ENCODE measurements around the gene FIBP.

DNA sequence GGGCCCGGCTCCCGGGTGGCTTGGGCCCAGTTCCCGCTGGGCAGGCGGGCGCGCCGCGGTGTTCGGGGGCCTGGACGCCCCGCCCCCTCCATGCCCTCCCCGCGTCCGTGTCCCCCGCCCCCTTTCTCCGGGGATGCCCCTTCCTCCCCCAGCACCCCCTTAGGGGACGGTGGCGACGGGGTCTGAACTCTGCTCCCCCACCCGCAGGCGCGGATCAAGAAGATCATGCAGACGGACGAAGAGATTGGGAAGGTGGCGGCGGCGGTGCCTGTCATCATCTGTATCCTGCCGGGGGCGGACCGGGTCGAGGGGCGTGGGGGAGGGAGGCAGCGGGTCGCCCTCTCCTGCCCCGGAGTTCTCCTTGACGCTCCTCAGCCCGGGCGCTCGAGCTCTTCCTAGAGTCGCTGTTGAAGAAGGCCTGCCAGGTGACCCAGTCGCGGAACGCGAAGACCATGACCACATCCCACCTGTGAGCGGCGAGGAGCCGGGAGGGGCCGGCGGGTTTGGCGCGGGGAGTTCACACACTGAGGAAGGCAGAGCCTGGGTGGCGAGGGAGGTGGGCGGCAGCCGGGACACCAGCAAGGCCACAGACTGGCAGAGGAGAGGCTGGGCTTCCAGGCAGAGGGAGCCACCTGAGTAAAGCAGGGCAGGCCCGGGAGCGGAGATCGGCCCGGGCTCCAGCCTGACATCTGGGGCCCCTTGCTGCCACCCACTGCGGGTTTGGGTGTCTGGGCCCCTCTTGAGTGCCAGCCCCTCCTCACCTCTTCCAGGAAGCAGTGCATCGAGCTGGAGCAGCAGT is 31.5 kb upstream of the FIBP start:
- TF ChIP-seq, protein P1, sequence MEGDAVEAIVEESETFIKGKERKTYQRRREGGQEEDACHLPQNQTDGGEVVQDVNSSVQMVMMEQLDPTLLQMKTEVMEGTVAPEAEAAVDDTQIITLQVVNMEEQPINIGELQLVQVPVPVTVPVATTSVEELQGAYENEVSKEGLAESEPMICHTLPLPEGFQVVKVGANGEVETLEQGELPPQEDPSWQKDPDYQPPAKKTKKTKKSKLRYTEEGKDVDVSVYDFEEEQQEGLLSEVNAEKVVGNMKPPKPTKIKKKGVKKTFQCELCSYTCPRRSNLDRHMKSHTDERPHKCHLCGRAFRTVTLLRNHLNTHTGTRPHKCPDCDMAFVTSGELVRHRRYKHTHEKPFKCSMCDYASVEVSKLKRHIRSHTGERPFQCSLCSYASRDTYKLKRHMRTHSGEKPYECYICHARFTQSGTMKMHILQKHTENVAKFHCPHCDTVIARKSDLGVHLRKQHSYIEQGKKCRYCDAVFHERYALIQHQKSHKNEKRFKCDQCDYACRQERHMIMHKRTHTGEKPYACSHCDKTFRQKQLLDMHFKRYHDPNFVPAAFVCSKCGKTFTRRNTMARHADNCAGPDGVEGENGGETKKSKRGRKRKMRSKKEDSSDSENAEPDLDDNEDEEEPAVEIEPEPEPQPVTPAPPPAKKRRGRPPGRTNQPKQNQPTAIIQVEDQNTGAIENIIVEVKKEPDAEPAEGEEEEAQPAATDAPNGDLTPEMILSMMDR (IDR thresholded peaks at IDR 0.05) = no peak
- TF ChIP-seq POLR2A (IDR thresholded peaks at IDR 0.05) = no peak

Measured in lower leg skin (tissue), 3 donors.